Fibroblast of skin of abdomen (primary cell): ENCODE data around the gene KLHL41. TPM values are rescaled to one million over a fixed set of nuclear protein-coding genes. Genes with fewer than 3 reads are reported as not detected.
A peak's percentile ranks its signal among the peaks of the same experiment; 100 is the strongest.

ENCODE experiments used
- DNase-seq: peaks from one replicate; pipeline ENCODE4 v3.0.0-alpha.2; 2013
- polyA plus RNA-seq, 2 experiments: library from polyadenylated mRNA; unstranded; fragments of 120-200 nt; gene quantifications; one replicate each; pipeline ENCODE4 v1.2.1, GENCODE V29; 2013; ENCODE audit not compliant: insufficient read length in 2 of 2

KLHL41 gene
- polyA plus RNA-seq (2013, experiment 1 of 2; ENCODE audit: insufficient read length) = 7.9 TPM
- polyA plus RNA-seq (2013, experiment 2 of 2; ENCODE audit: insufficient read length) = 6.4 TPM

- DNase-seq = peak; percentile 10
These were observed at the start of gene KLHL41 for GRCh38 chr2:169509298-169509885. Gene KLHL41 (plus strand): TSS chr2:169509702. CDS start chr2:169509779, 77 bp downstream.

GRCh38 chr2:169461143-169461542 lies 48.4 kb upstream of the KLHL41 start:
- no peak for DNase-seq

GRCh38 chr2:169462896-169463695 lies 46.4 kb upstream of the KLHL41 start:
- peak; percentile 60 for DNase-seq

GRCh38 chr2:169464466-169464865 lies 45.0 kb upstream of the KLHL41 start:
- no peak for DNase-seq

- no peak for DNase-seq
These were observed 44.6 kb upstream of the KLHL41 start for GRCh38 chr2:169464882-169465281.

GRCh38 chr2:169468841-169469240 lies 40.7 kb upstream of the KLHL41 start:
- DNase-seq = no peak

GRCh38 chr2:169469952-169470572 lies 39.4 kb upstream of the KLHL41 start:
- DNase-seq = no peak

- no peak for DNase-seq
These were observed 37.3 kb upstream of the KLHL41 start for GRCh38 chr2:169472249-169472648.

GRCh38 chr2:169476459-169476858 lies 33.0 kb upstream of the KLHL41 start:
- peak; percentile 25 for DNase-seq

DNA sequence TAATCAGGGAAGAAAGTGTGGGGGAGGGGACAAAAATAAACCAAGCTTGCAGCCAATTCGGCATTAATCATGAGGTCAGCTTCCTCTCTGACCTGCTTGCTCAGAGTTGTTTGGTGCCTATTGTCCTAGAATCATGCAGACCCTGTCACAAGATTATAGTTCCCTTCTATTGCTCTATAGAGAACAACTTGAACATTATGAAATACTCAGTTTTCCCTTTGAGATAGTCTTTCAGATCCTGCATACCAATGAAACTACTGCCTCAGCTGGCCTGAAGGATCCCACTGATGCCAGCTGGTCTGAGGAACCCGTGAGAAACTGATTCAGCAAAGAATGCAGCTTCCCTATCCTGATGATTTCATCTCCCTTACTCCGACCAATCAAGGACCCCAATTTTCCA lies 31.2 kb upstream of the KLHL41 start:
- DNase-seq = no peak

GRCh38 chr2:169478745-169479256 lies 30.7 kb upstream of the KLHL41 start:
- DNase-seq = no peak

GRCh38 chr2:169479257-169480078 lies 30.0 kb upstream of the KLHL41 start, which contains the start of gene BBS5:
Gene BBS5 (plus strand): TSS chr2:169479494. CDS start chr2:169479554, 60 bp downstream.
- DNase-seq = peak; percentile 84

DNA sequence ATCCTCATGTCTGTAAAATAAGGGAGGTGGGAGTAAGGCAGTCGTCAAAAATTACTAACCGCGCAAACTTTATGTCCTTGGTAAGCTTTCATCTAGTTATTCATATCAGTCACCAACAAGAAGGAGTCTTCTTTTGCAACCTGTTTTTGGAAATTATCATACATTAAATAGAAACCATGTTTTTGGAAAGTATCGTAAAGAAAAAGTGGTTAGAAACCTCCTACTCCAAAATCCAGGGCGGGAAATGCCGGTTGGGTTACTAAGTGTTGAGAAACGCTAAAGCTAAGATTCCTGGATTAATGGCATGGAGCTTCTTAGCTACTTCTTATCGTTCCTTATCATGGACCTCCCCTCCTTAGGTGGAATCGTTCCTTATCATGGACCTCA lies 29.4 kb upstream of the KLHL41 start:
- DNase-seq = peak; percentile 10

- DNase-seq = no peak
These were observed 23.8 kb upstream of the KLHL41 start for GRCh38 chr2:169485650-169486138.

DNA sequence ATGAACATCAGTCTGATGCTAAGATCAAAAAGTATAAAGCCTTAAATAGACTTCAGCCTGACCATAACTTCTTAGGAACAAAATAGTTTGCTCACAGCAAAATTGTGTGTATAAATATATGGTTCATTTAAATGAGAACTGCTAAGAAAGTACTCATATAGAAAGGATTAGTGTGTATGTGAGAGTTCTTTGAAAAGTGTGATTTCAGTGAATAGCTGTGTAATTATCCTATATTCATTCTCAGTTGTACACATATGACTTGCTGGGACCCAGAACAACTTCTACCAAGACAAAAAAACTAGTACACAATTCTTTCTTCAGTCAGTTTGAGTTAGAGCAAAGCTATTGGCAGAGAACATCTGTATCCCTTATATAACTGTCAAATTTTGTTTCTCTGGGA lies 23.0 kb upstream of the KLHL41 start:
- no peak for DNase-seq

- DNase-seq = no peak
These were observed 18.7 kb upstream of the KLHL41 start for GRCh38 chr2:169490834-169491233.

GRCh38 chr2:169491378-169491777 lies 18.1 kb upstream of the KLHL41 start:
- no peak for DNase-seq

DNA sequence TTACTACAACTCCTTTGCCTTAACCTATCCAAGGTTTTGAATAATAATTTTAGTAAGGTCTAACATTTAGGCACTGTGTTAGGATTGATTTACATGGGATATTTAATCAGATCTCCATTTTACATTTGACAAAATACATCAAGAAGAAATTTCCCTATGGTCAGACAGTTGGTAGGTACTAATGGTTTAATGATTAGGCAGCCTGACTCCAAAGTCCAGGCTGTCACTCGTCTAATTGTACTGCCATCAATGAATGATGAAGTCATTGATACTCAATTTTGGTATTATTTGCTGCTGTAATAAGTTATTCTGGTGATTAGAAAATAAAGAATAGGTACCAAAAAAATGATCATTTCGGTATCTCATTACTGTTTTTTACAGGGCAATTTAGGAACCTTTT lies 16.1 kb upstream of the KLHL41 start:
- no peak for DNase-seq

GRCh38 chr2:169495310-169495928 lies 14.1 kb upstream of the KLHL41 start:
- no peak for DNase-seq

- no peak for DNase-seq
These were observed 4.9 kb upstream of the KLHL41 start for GRCh38 chr2:169504651-169505050.

DNA sequence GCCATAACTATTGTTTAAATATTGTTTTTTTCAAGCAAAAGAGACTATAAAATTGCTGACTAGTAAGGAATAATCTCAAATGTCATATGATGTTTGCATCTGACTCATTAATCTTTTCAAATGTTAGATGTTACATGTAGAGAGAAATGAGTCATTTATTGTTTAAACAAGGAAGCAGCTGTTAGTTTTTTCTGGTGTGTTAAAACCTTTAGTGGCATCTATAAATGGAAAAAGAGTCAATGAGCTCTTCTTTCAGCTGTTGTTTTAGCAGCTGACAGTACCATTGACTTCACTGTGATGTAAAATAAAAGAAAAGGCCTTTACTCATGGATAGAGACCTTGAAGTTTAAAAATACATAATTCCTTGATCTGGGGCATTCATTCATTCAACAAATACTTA lies 1.8 kb upstream of the KLHL41 start:
- peak; percentile 25 for DNase-seq

GRCh38 chr2:169509955-169510354 lies 453 bp downstream of the KLHL41 start:
- DNase-seq = no peak
